GM18508 (cell line): ENCODE measurements around the gene MAP9.
"Not testable (repeated sequence)": the region's sequence is repeated elsewhere in the genome, so short reads cannot be mapped to it uniquely, and the experiment has no call there.

Experiments used
- ATAC-seq: cut with Tn5 transposase; IDR thresholded peaks from one replicate; pipeline ENCODE4 v1.9.1; 2021; ENCODE audit warnings: moderate number of reproducible peaks; ENCODE audit not compliant: insufficient read depth, unreplicated experiment

MAP9 gene

DNA sequence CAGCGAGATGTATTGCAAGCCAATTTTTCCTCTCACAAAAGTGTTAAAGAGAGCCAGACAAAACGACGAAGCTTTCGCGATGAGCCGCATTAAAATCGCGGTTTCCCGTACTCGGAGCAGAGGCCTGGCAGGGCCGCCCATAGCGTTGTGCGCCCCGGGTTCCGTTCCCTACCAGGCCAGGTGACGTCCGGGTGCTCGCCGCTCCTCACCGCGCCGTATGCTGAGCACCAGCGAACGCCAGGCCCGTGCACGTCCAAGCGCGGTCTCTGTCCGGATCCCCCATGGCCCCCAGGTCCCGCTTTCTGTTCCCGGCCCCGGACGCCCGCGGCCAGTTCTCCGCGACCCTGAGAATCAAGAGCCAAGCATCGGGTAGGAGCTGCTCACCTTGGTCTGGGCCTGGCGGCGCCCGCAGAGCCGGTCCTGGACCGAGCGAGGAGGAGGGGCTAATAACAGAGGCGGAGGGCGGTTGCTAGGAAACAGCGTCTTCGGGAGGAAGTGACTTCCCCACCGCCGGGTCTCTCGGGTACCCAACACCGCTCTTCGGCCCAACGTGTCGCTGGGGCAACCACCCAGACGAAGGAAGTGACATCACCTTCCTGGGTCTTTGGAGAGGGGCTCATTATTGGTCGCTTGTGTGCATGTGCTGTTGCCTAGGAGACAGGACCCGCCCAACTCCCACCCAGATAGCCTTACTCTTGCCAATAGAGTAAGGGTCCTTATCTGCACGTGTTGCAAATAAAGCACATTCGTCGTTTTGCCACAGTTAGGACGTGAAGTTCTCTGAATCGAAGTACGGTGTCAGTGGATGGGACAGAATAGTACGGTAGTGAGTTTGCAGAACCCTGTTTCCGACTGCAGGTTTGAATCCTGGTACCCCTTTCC, at the start of gene MAP9:
MAP9 (minus strand) TSS at position 579 of the 882 bp plus-strand sequence. CDS start 1,115 bp downstream, outside the sequence.
- peak; percentile 99 for ATAC-seq

DNA sequence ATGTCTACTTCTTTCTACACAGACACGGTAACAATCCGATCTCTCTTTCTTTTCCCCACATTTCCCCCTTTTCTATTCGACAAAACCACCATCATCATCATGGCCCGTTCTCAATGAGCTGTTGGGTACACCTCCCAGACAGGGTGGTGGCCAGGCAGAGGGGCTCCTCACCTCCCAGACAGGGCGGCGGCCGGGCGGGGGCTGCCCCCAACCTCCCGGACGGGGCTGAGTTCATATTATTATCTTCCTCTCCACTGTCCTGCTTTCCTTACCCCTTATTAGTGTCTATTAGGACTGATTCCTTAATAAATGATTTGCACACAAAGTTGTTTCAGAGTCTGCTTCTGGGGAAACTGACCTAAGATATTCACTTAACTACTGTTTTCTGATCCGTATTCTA, 48.0 kb upstream of the MAP9 start:
- not testable (repeated sequence) for ATAC-seq

DNA sequence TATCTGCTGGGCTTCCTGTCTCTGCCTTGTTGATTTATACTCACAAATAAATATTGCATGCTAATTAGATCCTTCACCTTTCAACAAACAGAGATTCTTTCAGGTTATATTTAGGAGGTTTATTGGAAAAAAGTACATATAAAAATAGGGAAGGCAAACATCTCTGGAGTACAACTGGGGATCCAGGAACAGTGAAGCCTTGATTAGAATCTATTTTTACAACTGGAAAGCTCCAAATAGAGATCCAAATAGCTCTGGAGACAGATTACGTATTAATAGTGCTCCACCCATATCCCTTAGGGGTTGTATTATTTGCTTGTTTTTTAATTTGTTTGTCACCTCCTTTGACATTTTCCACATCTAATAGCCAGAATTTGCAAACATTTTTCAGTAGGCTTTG, 46.9 kb upstream of the MAP9 start:
- ATAC-seq = no peak

DNA sequence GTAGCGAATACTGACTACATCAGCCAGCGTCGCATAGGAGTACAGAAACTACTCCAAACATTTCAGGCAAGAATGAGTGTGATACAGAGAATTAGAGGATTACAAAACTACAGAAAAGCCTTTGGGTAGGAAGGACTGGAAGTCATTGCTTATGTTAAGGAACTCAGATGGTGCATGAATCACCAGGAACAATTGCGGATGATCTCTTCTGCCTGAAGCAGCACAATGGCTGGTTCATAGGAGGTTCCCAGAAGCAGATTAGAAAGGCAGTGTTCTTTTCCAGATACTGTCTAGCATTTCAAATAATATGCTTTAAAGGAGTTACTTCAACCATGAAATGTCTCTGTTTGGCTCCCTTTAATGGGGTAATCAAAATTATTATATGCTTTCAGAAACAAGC, 42.5 kb upstream of the MAP9 start:
- ATAC-seq = no peak

DNA sequence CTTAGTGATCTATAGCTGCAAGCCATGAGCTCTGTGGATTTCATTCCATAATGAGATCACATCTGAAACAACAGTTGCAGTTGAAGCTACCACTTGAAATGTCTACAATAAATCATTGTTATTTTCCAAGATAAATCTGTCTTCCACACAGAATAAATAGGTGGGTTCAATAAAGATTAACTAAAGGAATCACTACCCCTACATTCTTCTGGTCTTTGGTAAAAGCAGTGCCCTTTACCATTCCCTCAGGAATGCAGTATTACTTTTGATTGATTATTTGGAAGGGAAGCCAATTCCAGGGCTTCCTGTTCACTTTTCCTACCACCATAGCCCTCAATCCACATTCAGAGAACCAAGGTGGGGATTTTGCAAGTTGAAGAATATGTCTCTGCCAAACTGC, 38.9 kb upstream of the MAP9 start:
- ATAC-seq = no peak

DNA sequence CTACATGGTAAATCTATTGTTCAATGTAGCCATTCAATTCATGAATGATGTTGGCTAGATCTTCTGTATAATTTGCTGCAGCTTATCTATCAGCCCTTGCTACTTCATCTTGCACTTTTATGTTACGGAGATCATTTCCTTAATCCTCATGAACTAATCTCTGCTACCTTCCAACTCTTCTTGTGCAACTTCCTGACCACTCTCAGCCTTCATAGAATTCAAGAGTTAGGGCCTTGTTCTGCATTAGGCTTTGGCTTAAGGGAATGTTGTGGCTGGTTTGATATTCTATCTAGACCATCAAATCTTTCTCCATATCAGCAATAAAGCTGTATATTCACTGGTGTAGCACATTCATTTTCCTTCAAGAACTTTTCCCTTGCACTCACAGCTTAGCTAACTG, 36.7 kb upstream of the MAP9 start:
- no peak for ATAC-seq

DNA sequence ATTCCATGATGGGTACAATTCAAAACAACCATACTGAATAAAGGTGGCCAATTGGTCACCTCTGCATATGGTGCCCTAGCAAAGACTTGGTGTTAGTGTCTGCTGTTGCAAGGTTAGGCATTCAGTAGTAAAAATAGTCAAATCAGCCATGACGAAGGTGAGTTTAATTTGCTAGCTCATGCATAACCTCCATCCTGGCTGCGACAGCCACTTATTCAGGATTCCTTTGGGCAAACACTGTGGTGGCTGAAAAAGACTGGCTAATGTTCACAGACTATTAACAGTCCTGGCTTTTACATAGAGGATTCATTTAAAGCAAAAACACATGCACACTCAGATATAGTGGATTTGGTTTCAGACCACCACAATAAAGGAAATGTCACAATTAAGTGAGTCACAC, 34.8 kb upstream of the MAP9 start:
- no peak for ATAC-seq

DNA sequence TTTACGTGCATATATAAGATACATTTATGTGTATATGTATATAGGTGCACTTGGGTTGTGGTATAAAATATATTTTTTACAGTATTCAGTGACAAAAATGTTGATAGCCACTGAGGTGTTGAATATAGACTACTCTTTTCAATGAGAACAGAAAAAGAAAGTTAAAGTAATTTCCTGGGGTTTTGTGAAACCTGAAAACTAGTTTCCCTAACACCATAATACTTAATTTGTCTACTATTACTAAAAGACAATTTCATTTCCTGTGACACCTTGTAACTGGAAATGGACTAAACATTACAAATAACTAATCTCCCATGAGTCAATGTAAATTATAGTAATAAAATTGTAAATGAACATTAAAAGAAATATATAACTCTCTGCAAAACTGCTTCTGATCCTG, 32.0 kb upstream of the MAP9 start:
- no peak for ATAC-seq

DNA sequence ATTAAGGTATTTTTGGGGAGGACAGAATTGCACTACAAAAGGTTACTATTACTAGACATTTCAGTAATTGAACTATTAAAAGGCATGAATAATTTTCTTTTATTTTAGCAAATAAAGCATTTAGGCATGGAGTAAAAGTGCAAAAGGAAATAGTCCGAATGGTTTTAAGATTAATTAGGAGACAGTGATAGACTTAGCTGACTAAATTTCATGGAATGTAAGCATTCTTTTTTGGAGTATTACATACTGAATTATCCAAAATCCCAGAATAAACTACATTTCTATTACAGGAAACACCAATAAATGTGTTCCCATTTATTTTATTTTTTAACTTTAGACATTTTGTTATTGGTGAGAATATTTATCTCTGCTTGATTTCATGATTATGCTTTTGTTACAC, 30.7 kb upstream of the MAP9 start:
- no peak for ATAC-seq

DNA sequence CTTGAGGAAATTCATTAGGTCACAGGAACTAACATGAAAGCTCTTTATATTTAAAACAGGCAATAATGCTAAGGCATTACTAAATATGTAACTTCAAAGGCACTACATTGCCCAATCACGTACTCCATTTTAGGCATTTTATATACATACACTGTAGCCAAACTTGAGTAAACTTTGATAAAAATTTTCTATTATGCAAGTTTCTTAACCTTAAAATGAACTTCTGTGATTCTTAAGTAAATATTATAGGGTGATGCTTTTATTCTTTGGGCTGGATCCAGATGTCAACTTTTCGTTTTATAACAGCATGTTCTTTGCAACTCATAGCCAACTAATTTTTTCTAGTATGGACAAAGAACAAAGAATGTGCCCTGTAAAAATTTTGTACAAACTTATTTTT, 28.3 kb upstream of the MAP9 start:
- no peak for ATAC-seq

DNA sequence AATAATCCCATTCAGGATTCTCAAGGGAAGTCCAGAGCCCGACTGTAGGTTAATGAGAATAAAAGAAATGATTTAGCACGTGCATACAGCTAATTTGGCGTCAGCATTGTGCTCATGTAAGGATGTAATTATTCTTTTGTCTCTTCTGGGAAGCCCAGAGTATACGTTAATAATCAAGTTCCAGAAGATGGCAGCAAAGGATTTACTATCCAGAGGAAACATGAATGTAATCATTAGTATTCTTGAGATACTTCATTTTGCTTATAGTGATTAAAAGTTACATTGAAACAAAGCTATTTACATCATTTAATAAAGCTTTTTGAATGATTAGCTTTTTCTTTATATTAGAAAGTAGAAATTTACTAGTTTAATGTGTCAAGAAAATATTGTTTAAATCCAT, 27.1 kb upstream of the MAP9 start:
- no peak for ATAC-seq

DNA sequence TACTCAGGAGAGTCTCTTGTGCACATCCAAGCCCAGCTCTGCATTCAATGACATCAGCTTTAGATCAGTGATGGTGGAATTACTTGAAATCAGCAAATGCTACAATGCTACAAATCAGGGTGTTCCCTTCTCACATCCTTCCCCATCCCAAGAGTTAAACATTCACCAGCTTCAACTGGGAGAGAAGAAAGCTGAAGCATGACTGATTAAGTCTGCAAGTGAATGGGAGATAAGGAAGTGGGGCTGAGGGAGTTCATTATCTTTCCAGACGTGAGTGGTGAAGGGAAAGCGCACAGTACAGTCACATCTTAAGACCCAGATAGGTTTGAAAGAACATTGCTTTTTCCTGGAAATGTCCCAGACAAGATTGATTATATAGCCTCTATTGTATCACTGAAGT, 26.2 kb upstream of the MAP9 start:
- no peak for ATAC-seq

DNA sequence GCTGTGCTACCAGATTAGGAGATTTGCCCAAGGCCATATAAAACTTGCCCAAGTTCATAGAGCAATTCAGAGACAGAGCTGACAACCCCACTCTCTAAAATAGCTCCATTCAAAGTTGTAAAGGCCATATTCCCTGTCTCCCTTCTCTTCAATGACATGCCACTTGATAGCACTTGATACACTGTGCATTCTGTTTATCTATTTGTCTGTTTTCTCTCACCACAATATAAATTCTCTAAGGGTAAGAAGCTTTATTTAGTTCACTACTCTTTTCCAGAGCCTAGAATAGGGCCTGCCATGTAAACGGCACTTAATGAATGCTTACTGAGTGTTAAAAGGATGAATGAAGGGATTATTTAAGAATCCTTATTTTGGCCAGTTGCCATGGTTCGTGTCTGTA, 24.1 kb upstream of the MAP9 start:
- no peak for ATAC-seq

DNA sequence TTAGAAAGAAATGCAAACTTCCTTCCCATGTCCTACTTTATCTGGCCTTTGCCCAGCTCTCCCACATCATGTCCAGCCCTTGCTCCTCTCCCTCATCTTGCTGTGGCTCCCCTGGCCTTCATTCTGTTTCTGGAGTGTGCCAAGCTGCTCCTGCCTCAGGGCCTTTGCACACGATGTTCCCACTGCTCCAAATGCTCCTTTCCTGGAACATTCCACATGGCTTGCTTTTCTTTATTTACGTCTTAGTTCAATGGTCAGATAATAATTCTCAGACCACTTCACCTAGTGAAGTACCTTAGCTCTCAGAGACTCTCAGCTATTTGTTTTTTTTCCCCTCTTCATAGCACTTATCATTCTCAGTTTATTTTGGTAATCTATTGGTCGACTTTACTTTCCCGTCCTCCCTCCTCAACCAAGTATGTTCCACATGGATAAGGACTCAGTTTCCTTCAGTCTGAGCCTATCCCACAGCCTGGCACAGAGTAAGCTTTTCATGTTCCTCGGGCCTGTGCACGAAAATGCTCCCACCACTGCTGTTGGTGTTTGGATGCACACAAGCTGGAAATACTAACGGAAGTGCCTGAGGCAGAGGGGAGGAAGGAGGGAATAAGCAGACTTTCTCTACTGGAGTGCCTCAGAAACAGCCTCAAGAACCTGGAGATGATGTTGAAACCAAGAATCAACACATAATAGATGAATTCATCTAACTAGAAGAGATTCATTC, 23.4 kb upstream of the MAP9 start:
- ATAC-seq = no peak

DNA sequence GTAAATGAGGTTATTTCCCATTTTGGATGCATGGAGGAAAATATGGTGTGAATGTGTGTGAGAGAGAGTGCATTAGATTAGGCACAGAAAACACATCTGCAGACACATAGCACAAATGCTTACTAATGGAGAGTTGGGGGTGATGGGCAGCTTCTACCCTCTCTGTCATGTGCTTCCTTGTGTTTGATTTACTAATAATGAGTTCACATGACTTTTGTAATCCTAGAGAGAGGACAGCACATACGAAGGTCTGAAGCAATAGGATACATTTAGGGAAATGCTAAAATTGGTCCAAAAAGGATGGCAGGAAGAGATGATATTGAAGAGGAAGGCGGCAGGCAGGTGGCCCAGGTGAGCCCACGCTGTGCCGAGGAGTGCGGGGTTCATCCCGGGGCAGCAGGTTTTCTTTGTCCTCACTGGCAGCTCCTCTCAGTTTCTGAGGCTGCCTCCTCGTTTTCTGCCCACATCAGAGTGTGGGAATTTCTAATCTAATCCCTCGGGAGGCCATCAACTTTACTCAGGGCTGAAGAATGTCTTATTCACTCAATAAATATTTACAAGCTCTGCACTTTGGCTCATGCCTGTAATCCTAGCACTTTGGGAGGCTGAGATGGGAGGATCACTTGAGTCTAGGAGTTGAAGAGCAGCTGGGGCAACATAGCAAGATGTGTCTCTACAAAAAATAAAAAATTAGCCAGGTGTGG, 15.9 kb upstream of the MAP9 start:
- ATAC-seq = no peak

DNA sequence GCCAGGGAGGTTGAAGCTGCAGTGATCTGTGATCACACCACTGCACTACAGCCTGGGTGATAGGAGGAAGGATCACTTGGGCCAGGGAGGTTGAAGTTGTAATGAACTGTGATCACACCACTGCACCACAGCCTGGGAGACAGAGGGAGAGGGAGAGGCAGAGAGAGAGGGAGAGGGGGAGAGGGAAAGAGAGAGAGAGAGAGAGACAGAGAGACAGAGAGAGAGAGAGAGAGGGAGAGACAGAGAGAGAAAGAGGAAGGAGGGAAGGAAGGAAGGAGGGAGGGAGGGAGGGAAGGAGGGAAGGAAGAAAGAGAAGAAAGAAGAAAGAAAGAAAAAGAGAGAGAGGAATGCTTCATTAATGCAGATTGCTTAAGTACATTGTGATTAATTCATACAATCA, 15.2 kb upstream of the MAP9 start:
- no peak for ATAC-seq

DNA sequence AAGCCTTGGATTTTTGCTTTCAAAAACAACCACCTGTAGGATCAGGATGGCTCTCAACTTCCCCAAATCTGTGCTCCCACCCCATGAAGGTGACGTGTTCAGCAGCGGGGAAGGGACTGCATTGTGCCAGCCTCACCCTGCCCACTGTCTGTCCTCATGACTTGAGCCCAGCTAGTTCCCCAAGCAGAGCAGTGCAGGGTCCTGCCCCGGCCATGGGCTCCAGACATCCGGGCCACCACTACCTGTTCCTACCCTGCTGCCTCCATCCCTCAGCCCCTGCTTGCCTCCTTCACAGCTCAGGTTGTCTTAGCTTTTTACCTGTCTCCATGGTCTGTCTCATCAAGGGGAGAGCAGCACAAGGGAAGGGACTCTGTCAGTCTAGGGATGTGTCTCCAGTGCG, 11.4 kb upstream of the MAP9 start:
- ATAC-seq = no peak

DNA sequence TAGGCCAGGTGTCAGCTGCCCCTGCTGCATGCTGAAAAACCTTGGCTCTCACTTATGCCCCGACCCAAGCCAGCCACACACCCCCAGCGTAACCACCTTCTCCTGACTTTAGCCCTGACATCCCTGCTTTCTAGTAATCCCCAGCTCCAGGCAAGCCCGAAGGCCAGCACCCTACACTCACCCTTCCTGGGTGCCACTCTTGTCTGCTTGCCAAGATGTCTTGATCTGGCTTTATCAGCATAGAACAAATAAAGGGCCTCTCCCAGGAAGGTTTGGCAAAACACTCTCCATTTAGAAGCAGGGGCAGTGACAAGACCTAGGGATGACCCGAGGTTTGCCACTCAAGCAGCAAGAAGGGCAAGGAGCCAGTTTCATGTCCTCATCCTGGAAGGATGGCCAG, 6.8 kb upstream of the MAP9 start:
- ATAC-seq = no peak

DNA sequence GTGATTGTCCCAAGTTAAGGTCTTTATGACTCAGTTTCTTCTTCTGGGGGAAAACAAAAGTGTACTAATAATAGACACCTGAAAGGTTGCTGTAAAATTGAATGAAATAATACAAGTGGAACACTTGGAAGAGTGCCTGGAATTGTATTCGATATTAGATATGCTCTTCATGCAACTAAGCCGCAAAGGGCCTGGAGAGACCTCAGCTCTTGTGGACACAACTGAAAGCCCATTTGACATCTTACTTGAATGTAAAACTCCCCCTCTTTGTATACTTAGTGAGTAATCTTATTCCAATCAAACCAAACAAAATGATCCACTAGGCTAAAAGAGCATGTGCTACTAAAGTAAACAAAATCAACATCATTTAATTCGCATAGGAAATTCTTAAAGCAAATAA, 511 bp upstream of the MAP9 start:
- no peak for ATAC-seq

DNA sequence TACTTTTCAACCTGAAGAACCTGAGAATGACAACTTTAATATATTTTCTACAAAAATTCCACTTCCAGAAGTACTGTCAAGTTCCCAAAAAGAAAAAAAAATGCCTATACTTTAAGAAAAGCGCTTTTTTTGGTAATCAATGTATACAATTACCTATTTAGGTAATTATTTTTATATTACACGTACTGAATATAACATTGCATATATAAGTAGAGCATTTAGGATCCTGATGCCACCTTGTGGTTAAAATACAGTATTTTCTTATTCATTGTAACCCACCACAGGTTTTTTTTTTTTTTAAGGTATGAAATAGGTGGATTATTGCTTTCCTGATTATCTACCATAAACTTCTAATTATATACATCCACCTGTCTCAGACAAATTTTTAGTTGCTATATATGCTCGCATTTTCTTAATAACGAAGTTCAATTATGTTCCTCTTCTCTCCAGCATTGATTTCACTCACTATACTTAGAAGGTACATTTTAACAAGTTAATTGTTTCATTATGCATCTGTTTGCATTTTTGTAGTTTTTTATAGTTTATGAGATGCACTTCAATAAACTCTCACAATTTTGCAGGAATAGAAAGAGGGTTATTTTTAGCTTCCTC, 5.2 kb downstream of the MAP9 start:
- peak; percentile 31 for ATAC-seq

DNA sequence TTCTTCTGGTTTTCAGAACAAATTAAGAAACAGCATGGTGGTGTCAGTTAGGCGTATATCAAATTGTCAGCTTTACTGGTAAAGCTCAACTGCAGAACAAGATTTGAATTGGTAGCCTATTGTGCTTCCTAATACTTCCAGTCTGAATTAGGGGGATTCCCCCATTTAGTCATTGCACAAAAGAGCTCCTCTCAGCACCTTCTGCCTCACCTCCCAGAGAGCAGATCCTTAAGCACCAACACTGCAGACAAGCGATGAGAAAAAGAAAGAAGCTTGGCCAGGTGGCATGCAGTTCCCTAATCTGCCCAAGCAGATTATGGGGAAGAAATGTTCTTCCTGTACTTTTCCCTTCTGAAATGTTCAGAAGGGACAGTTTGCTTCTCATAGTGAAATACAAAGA, 9.2 kb downstream of the MAP9 start:
- peak; percentile 62 for ATAC-seq
